ENCODE results near the gene NDUFS7.

- TF ChIP-seq POLR2A (IDR thresholded peaks at IDR 0.05; ENCODE audit: low read length) (no peak), GATA1 (IDR thresholded peaks at IDR 0.05; ENCODE audit: low read depth, low read length) (no peak)
These were observed 47.5 kb upstream of the NDUFS7 start for GRCh38 chr19:1336079-1336684.

Measured in erythroblast (primary cell).